ENCODE results near the gene PARD3.
"Not testable (repeated sequence)": the region's sequence is repeated elsewhere in the genome, so short reads cannot be mapped to it uniquely, and the experiment has no call there.

PARD3 gene

DNA sequence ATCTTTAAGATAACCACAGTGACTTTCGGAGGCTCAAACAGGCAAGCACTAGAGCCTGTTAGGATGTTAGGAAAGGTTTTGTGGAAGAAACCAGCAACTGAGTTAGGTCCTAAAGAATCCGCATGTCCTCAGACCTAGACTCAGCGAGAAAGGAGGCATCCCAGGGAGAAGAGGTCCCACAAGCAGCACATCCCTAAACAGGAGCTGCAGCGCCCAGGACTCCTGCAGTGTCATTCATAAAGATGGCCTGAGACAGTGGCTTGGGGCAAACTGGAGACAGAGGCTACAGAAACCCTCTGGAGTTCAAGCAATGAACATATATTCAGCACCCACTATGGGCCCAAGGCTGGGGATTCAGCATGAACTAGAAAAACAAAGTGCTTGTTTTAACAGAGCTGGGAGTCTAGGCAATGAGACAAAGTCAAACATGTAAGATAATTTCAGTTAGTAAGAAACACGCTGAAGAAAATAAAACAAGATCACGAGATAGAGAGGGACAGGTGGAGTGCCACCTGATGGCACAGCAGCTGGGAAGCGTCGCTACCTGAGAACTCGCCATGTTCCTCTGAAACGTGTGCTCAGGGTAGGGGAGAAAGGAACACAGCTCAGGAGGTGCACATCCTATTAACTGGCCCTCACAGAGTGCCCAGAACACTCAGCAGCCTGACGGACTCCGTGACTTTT lies 48.1 kb downstream of the PARD3 start:
- no peak for DNase-seq (ENCODE audit: low read depth)

GRCh38 chr10:34766266-34766600 lies 48.9 kb downstream of the PARD3 start:
- DNase-seq (ENCODE audit: low read depth), result no peak

DNA sequence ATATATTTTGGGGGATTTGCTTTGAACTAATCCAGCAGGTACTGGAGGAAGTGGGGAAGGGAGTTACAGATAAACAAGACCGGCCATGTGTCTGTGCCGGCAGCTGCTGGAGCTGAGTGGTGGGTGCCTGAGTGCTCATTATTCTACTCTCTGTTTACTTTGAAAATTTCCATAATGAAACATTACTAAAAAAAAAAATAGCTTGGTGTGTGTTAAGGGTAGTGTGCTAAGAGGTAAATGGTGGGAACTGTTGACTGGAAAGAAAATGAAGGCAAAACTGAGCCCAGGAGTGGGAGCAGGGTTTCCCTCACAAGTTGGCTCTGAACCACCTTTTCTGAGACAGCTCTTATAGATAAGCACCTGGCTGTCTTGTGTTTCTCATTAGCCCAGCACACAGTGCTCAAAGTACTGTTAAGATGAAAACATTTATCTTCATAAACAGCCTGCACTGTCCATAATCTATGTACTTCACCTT lies 50.6 kb downstream of the PARD3 start:
- no peak for DNase-seq (ENCODE audit: low read depth)

DNA sequence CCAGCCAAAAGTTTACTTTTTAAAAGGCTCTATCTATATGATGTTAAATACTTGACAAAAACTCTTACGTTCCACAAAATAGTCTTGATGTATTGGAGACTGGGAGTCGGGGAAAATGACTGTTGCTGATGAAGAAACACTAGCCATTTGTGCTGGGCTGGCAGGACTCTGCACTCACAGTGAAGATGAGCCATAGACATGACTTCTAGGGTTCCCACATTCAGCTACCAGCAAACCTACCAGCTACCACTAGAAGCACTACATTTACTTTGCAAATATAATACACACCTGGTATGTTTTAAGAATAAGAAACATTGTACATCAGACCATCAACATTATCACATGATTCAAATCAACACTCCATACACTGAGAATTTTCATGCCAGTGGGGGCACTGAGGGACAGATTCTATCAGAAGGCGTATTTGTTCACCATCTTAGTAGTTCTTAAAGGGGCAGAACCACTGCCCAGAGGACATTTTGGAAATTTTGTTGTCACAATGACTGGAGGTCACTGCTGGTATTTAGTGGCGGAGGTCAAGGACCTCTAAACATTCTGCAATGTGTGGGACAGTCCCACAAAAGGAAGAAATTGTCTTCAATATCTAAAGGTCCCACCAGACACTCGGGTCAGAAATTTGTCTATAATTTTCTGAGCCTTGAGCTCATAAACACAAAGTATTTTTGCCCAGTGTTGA lies 52.3 kb downstream of the PARD3 start:
- DNase-seq (ENCODE audit: low read depth), result no peak

- no peak for DNase-seq (ENCODE audit: low read depth)
These were observed 52.9 kb downstream of the PARD3 start for GRCh38 chr10:34762156-34762555.

DNA sequence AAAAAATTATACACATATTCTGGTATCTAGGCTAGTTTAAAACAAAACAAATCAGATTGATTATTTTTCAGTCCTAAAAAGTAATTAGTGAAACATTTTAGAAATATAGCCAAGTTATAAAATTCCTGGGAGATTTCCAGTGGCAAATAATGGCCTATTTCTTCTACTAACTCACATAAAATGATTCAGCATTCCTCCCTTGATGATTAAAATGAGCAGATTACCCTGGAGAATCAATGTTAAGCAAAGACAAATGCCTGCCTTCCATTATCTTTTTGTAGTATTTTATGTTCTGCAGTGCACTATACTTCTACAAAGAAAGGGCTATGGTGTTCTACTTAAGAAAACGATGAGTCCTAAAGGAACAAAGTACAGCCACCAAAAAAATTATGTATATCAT lies 53.6 kb downstream of the PARD3 start:
- DNase-seq (ENCODE audit: low read depth), result no peak

DNA sequence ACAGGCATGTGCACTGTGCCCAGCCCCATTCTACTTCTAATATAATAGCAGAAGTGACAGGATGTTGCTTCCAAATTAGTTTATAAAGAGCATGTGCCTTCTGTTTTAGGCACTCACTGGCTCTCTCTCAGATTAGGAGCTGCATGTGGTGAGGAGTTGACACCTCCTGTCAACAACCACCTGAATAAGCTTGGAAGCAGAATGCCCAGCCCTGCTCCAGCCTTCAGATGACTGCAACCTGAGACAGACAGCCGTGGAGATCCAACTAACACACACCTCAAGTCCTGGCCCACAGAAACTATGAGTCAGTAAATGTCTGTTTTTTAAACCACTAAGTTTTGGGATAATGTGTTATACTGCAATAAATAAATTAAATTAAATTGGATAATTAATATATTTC lies 54.5 kb downstream of the PARD3 start:
- DNase-seq (ENCODE audit: low read depth), result no peak

DNA sequence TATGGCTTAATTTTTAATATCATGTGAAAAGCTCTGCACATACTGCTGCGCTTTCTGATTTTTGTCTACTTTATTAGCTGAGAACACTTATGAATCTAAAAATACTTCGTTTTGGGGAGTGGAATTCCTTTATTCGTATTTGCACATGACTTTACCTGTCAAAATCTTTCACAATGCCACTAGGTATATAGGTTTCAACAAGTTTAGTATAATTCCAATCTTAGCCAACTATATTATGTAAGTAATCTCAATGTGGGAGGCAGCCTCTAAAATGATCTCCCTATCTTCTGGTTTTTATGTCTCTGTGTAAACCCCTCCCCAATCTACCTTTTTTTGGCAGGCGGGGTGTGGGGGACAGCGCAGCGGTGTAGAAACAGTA lies 55.3 kb downstream of the PARD3 start:
- DNase-seq (ENCODE audit: low read depth), result no peak

DNA sequence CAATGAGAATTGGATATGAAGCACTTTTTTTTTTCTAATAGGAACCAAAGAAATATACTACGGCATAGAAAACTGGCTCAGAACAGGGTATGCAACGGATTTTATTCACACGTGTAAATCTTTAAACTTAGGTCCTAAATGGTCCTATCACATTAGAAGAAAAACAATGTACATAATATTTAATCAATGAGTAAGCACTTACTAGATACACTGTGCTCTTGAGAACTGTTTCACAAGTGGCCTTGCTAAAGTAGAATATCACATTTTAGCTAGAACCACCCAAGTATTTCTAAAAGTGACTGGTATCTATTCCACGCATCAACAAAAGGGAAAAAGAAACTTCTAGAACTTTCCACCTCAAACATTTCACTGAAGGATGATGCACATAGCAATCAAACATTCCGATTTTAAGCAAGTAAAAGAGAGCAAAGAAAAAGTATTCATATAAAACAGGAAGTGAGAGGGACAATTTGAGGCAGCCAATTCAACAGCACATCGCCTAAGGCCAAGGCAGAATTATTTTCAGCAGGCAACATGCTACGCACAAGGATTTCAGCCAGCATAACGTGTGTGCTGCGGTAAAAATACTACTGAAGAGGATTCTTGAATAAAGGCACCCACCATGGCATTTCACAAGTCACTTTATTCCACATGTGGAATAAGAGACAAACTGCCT lies 55.8 kb downstream of the PARD3 start:
- no peak for DNase-seq (ENCODE audit: low read depth)

- no peak for DNase-seq (ENCODE audit: low read depth)
These were observed 56.6 kb downstream of the PARD3 start for GRCh38 chr10:34758447-34758996.

DNA sequence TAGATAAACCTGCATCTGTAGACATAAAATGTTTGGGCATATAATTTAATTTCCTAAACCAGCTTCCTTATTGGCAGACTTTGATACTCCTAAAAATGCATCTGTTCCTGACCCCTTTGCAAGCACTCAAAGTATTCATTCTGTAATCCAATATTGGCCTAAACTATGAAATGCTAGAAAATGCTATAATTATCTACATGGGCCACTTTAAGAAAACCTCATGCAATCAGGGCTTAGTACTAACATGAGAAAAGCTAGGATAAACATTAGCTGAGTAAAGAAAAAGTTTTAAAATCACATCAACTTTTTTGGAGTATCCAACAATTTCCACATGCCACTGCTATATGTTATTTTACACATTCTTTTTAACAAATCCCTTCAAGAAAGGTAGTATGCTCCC lies 57.2 kb downstream of the PARD3 start:
- DNase-seq (ENCODE audit: low read depth), result no peak

DNA sequence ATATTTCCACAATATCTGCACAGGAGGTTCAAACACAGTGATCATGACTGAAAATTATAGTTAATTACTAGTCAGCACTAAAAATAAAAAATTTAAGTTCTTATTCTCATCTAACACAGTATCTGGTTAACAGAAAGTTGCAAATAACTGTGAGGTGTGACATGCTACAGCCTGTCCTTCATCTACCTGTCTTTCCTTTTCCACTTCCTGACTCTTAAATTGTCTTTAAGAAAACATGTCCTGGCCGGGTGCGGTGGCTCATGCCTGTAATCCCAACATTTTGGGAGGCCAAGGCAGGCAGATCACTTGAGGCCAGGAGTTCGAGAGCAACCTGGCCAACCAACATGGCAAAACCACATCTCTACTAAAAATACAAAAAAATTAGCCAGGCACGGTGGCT lies 57.9 kb downstream of the PARD3 start:
- DNase-seq (ENCODE audit: low read depth), result not testable (repeated sequence)

DNA sequence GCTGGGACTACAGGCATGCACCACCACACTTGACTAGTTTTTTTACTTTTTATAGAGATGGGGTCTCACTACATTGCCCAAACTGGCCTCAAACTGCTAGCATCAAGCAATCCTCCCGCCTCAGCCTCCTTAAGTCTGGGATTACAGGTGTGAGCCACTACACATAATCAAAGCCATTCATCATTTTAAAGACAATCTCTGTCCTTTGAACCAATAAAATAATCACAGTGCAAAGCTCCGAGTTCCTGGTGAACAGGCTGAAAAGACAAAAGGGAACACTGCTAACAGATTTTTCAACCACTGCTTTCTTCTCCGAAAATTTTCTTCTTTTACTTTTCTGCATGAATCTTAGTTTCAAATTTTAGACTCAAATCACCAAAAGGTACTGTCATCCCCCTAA lies 58.5 kb downstream of the PARD3 start:
- DNase-seq (ENCODE audit: low read depth), result no peak

GRCh38 chr10:34753014-34753757 lies 61.9 kb downstream of the PARD3 start:
- no peak for DNase-seq (ENCODE audit: low read depth)

DNA sequence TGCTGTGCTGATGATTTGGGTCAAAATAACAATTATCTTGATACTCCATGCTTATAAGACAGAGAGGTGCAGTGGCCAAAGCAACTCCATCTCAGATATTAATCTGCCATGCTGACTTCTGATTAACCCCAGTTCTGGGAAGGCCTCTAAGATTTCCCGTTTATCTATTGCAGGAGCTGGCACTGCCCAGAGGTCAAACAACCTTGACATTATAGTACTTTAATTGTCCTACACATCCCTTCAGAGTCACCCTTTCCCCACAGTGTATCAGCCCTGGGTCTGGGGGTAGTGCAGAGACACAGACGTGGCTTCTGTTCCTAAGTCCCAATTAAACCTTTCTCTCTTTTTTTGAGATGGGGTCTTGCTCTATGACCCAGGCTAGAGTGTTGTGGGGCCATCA lies 63.8 kb downstream of the PARD3 start:
- no peak for DNase-seq (ENCODE audit: low read depth)

GRCh38 chr10:34750795-34751194 lies 64.3 kb downstream of the PARD3 start:
- not testable (repeated sequence) for DNase-seq (ENCODE audit: low read depth)

DNA sequence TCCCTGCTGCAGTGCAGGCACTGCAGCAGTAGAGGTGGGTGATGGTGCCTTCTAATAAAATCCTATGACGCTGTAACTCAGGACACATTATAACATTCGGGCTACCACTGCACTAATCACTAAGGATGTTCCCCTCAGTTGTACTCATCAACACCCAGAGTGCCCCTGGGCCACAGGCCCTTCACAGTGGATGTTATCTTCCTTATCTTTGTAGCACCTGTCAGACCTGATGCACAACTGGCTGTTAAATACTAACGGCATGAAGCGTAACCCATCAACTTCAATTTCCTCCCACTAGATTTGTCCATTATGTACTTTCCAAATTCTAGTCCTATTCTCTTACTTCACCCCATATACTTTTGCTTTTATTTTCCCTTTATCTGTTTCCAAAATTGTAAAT lies 66.3 kb downstream of the PARD3 start:
- no peak for DNase-seq (ENCODE audit: low read depth)

GRCh38 chr10:34748357-34748756 lies 66.7 kb downstream of the PARD3 start:
- DNase-seq (ENCODE audit: low read depth), result no peak

GRCh38 chr10:34746094-34746493 lies 69.0 kb downstream of the PARD3 start:
- DNase-seq (ENCODE audit: low read depth), result no peak

DNA sequence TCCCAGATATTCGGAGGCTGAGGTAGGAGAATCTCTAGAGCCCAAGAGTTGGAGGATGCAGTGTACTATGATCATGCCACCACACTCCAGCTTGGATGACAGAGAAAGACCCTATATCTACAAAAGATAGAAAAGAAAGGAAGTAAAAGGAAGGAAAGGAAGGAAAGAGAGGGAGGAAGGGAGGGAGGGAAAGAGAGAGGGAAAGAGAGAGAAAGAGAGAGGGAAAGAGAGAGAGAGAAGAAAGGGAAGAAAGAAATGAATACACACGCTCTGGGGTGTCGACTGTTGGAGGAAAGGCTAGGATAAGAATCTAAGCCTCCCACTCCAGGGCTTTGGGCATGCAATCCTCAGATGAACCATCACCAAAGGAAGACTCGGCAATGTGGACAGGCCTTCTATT lies 69.9 kb downstream of the PARD3 start:
- no peak for DNase-seq (ENCODE audit: low read depth)

DNA sequence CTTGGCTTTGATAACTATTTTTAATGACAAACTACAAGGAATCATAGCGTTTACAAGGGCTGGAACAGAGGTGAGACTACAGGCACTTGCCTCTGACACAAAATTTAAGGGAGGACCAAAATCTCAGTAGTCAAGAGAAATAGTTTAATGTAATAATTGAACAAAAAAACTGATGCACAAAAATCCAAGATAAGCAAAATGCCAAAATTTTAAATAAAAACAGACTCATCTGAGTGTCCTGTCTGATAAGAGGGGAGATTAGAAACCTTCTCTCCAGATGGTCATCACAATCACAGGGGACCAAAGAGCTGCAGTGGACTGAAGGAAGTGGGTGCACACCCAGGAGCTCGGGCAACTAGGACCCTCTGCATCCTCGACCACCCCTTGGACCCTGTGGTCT lies 70.5 kb downstream of the PARD3 start:
- no peak for DNase-seq (ENCODE audit: low read depth)

DNA sequence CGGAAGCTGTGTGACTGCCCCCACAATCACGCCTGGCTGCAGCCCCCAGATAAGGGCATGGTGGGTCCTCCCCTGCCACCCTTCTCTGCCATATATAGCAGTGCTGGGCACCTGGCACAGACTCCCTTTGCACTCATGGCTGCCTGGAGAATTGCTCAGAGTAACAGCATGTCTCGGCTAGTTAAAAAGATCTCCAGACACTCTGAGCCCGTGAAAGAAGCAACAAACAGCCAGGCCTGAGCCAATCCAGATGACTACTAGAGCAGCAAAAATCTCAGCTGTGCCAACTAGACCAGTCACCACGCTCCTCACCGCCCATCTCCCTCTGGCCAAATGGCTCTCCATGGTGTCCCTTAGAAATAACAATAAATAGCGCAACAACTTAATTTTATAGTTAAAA lies 71.3 kb downstream of the PARD3 start:
- DNase-seq (ENCODE audit: low read depth), result no peak

All from stimulated activated CD8-positive, alpha-beta memory T cell treated with anti-CD3 and anti-CD28 coated beads, Interleukin-15, amount 100 ng/mL, for 24 hours (primary cell).